ENCODE data around the gene ADAMTS2.

- TF ChIP-seq EZH2 (IDR thresholded peaks at IDR 0.05; ENCODE audit: borderline replicate concordance, low read length) (no peak), CTCF (IDR thresholded peaks at IDR 0.05; ENCODE audit: low read length) (no peak)
Observed at GRCh38 chr5:179132586-179133355, 212.5 kb downstream of the ADAMTS2 start.

Measured in OCI-LY1 (cell line).